EH (cell line): ENCODE measurements around the gene CACNB3.

Source experiments
- DNase-seq: peaks from one replicate; pipeline ENCODE4 v3.0.0-alpha.2; 2015; ENCODE audit warnings: low read depth

Gene CACNB3

GRCh38 chr12:48788854-48789775 lies 29.2 kb upstream of the CACNB3 start, which contains the start of gene ADCY6:
ADCY6 (minus strand) TSS chr12:48789089; CDS start chr12:48783434, 5,655 bp downstream.
- DNase-seq, result peak; percentile 80

GRCh38 chr12:48789858-48790326 lies 28.4 kb upstream of the CACNB3 start:
- DNase-seq, result no peak

- no peak for DNase-seq
These were observed 24.6 kb upstream of the CACNB3 start for GRCh38 chr12:48793696-48794095.

GRCh38 chr12:48794870-48795269 lies 23.4 kb upstream of the CACNB3 start:
- peak; percentile 92 for DNase-seq

GRCh38 chr12:48795550-48796455 lies 22.5 kb upstream of the CACNB3 start:
- DNase-seq, result peak; percentile 85

- peak; percentile 38 for DNase-seq
These were observed 21.3 kb upstream of the CACNB3 start for GRCh38 chr12:48796976-48797375.

- DNase-seq, result no peak
These were observed 17.8 kb upstream of the CACNB3 start for GRCh38 chr12:48800457-48800856.

GRCh38 chr12:48800971-48801370 lies 17.3 kb upstream of the CACNB3 start:
- no peak for DNase-seq

GRCh38 chr12:48803675-48804074 lies 14.6 kb upstream of the CACNB3 start:
- no peak for DNase-seq

GRCh38 chr12:48807981-48808380 lies 10.3 kb upstream of the CACNB3 start:
- DNase-seq, result no peak

- DNase-seq, result peak; percentile 96
These were observed 7.3 kb upstream of the CACNB3 start for GRCh38 chr12:48810903-48811431.

GRCh38 chr12:48811437-48812090 lies 6.7 kb upstream of the CACNB3 start:
- peak; percentile 35 for DNase-seq

- DNase-seq, result peak; percentile 63
These were observed 5.9 kb upstream of the CACNB3 start for GRCh38 chr12:48812389-48812788.

- no peak for DNase-seq
These were observed 4.6 kb upstream of the CACNB3 start for GRCh38 chr12:48813465-48814261.

- peak; percentile 80 for DNase-seq
These were observed 3.8 kb upstream of the CACNB3 start for GRCh38 chr12:48814262-48815125.

- peak; percentile 90 for DNase-seq
These were observed 2.9 kb upstream of the CACNB3 start for GRCh38 chr12:48815126-48816110.

GRCh38 chr12:48816143-48816854 lies 2.0 kb upstream of the CACNB3 start:
- DNase-seq, result peak; percentile 38
